ENCODE results near the gene PTGS1. TPM values are rescaled to one million over a fixed set of nuclear protein-coding genes. Genes with fewer than 3 reads are reported as not detected.
"Not testable (repeated sequence)": the region's sequence is repeated elsewhere in the genome, so short reads cannot be mapped to it uniquely, and the experiment has no call there.

Gene PTGS1
- 10 to 100 TPM; 16.0 to 36.8 (median 20.1) TPM for total RNA-seq

- no peak for TF ChIP-seq CTCF (IDR thresholded peaks at IDR 0.05)
- ATAC-seq (ENCODE audit: low FRiP score) = peak; percentile 22
- no peak for DNase-seq (ENCODE audit: low spot score)
These were observed at the start of gene PTGS1 for GRCh38 chr9:122370869-122371755. Gene PTGS1 (plus strand): TSS chr9:122371024. CDS start chr9:122371085, 61 bp downstream.

- no peak for DNase-seq (ENCODE audit: low spot score)
- ATAC-seq (ENCODE audit: low FRiP score) = no peak
- no peak for TF ChIP-seq CTCF (IDR thresholded peaks at IDR 0.05)
These were observed 48.3 kb upstream of the PTGS1 start for GRCh38 chr9:122322553-122322952.

- ATAC-seq (ENCODE audit: low FRiP score); DNase-seq (ENCODE audit: low spot score): not testable (repeated sequence)
These were observed 46.2 kb upstream of the PTGS1 start for GRCh38 chr9:122324665-122325064.

GRCh38 chr9:122325124-122325523, 45.7 kb upstream of the PTGS1 start:
- ATAC-seq (ENCODE audit: low FRiP score) = no peak
- DNase-seq (ENCODE audit: low spot score) = no peak
- TF ChIP-seq CTCF (IDR thresholded peaks at IDR 0.05) = no peak

- no peak for TF ChIP-seq CTCF (IDR thresholded peaks at IDR 0.05)
- ATAC-seq (ENCODE audit: low FRiP score) (no peak), DNase-seq (ENCODE audit: low spot score) (no peak)
These were observed 43.6 kb upstream of the PTGS1 start for GRCh38 chr9:122327175-122327574.

GRCh38 chr9:122329597-122329996, 41.2 kb upstream of the PTGS1 start:
- ATAC-seq (ENCODE audit: low FRiP score) = no peak
- TF ChIP-seq CTCF (IDR thresholded peaks at IDR 0.05) = no peak
- DNase-seq (ENCODE audit: low spot score) = no peak

GRCh38 chr9:122330466-122330865, 40.4 kb upstream of the PTGS1 start:
- not testable (repeated sequence) for DNase-seq (ENCODE audit: low spot score); ATAC-seq (ENCODE audit: low FRiP score)

- DNase-seq (ENCODE audit: low spot score) = no peak
- no peak for TF ChIP-seq CTCF (IDR thresholded peaks at IDR 0.05)
- ATAC-seq (ENCODE audit: low FRiP score) = no peak
These were observed 39.3 kb upstream of the PTGS1 start for GRCh38 chr9:122331523-122331927.
